MM.1S (cell line): ENCODE data around the gene ST8SIA5.

Source experiments
- EZH2 ChIP-seq: fragments of 300-600 bp; sonication (generic); optimal IDR thresholded peaks from 2 replicates; pipeline ENCODE3; 2017; ENCODE audit warnings: low read depth, mild to moderate bottlenecking, antibody characterized with exemption, low read length, mixed read lengths
- EZH2phosphoT487 ChIP-seq: fragments of 300-600 bp; sonication (generic); IDR thresholded peaks from 2 replicates; pipeline ENCODE4 v1.6.1; 2018; ENCODE audit warnings: antibody characterized with exemption, low read length
- TF ChIP-seq, protein P1 (sequence below): fragments of 300-600 bp; sonication (generic); IDR thresholded peaks from 2 replicates; pipeline ENCODE4 v1.5.1; 2016; ENCODE audit warnings: antibody characterized with exemption, low read length, mixed read lengths

DNA sequence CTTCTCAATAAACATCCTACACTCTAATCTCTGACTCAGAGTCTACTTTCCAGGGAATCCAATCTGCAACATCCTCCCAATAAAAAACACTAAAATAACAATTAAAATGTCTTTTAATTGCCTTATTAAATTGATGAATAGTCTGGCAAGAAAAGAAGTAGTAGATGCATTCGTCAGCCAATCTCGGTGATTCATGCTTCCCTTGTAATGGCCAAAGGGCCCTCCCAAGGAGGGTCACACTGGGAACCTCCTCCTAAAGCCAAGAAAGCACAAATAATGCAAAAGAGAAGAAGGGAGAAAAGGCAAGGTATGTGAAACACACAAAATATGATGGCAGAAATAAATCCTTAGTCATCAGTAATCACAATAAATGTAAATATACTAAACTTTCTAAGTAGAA, 16.8 kb downstream of the ST8SIA5 start:
- TF ChIP-seq, protein P1, sequence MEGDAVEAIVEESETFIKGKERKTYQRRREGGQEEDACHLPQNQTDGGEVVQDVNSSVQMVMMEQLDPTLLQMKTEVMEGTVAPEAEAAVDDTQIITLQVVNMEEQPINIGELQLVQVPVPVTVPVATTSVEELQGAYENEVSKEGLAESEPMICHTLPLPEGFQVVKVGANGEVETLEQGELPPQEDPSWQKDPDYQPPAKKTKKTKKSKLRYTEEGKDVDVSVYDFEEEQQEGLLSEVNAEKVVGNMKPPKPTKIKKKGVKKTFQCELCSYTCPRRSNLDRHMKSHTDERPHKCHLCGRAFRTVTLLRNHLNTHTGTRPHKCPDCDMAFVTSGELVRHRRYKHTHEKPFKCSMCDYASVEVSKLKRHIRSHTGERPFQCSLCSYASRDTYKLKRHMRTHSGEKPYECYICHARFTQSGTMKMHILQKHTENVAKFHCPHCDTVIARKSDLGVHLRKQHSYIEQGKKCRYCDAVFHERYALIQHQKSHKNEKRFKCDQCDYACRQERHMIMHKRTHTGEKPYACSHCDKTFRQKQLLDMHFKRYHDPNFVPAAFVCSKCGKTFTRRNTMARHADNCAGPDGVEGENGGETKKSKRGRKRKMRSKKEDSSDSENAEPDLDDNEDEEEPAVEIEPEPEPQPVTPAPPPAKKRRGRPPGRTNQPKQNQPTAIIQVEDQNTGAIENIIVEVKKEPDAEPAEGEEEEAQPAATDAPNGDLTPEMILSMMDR = no peak
- TF ChIP-seq EZH2phosphoT487 (no peak), EZH2 (no peak)
